ENCODE measurements around the gene AP3B1. TPM values are rescaled to one million over a fixed set of nuclear protein-coding genes. Genes with fewer than 3 reads are reported as not detected.

The AP3B1 gene
- total RNA-seq, 2 donors from 2014 or later, result 53.4 to 74.0 TPM

DNA sequence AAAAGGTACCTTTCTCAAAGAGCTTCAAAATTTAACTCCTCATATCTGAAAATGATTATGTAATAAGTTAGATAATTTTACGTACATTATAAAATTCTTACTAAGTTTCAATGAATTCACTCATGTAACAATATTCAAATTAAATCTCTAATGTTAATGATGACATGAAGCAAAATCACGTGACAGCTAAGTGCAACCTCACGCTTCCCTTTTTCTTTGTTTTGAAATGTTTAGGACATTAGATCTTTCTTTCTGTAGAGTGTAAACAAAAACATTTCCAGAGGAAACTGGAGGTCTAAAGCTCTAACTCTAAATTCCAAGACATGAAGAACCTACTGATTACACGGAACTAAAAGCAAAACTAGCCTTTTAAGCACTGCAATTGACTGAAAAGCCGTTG is 291.0 kb downstream of the AP3B1 start:
- no peak overlapping the region for H3K27ac ChIP-seq (ENCODE audit: low read depth, low read length)
- no peak overlapping the region for H3K9ac ChIP-seq (ENCODE audit: extremely low read depth, low read length, poor library complexity, severe bottlenecking)
- peaks cover 8% of the 10 kb centered on the region for H3K9me3 ChIP-seq (ENCODE audit: control insufficient read depth, low read length)
- Mint-ChIP-seq H3K4me3 (no peak overlapping the region), H3K27ac (no peak overlapping the region), H3K9me3 (no peaks in the 10 kb centered on the region), H3K27me3 (ENCODE audit: insufficient read depth) (no peaks in the 10 kb centered on the region), H3K36me3 (ENCODE audit: low read depth) (peaks cover 16% of the 10 kb centered on the region), H3K4me1 (peaks cover 14% of the 10 kb centered on the region)
- H3K4me1 ChIP-seq (ENCODE audit: control insufficient read depth, insufficient read depth, low read length), result no peaks in the 10 kb centered on the region
- peaks cover 11% of the 10 kb centered on the region for H3K36me3 ChIP-seq (ENCODE audit: control insufficient read depth, insufficient read depth, low read length)
- WGBS, 2 experiments (ENCODE audit: insufficient coverage in 1 of 2, insufficient read length in 1 of 2), result 87 to 95% methylated on average over 3 to 4 of the region's 5 CpGs
- no peak overlapping the region for H3K4me3 ChIP-seq (ENCODE audit: low read length)
- DNase-seq, result no peak
- no peak for TF ChIP-seq CTCF (conservative IDR thresholded peaks at IDR 0.05)
- no peaks in the 10 kb centered on the region for H3K27me3 ChIP-seq (ENCODE audit: control insufficient read depth, insufficient read depth, low read length, poor library complexity, severe bottlenecking)

GRCh38 chr5:78002690-78003089 is 291.8 kb downstream of the AP3B1 start:
- WGBS, 2 experiments (ENCODE audit: insufficient coverage in 1 of 2, insufficient read length in 1 of 2), result 83 to 91% methylated on average over 1 of the region's 1 CpG

DNA sequence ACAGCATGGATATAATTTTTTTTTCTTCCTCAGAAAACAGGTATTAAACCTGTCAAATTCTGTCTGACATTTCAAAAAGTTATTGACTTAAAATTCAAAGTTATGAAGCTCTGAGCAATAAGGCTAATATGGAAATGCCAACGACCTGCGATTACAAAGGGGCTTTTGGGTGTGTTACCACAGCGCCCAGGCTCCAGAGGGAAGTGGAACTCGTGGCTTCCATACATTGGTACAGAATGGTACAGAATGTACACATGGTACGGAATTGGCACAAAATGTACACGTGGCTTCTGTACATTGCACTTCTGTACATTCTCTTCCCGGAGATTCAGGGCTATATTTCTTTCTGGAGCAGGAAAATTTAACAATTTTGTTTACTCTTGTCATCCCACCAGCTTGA is 293.3 kb downstream of the AP3B1 start:
- TF ChIP-seq CTCF (conservative IDR thresholded peaks at IDR 0.05), result no peak
- Mint-ChIP-seq H3K4me3 (no peak overlapping the region), H3K9me3 (no peaks in the 10 kb centered on the region), H3K27ac (no peak overlapping the region), H3K27me3 (ENCODE audit: insufficient read depth) (peaks cover 6% of the 10 kb centered on the region), H3K36me3 (ENCODE audit: low read depth) (peaks cover 22% of the 10 kb centered on the region), H3K4me1 (peaks cover 14% of the 10 kb centered on the region)
- peaks cover 8% of the 10 kb centered on the region for H3K36me3 ChIP-seq (ENCODE audit: control insufficient read depth, insufficient read depth, low read length)
- 90 to 94% methylated on average over 7 of the region's 7 CpGs for WGBS, 2 experiments (ENCODE audit: insufficient coverage in 1 of 2, insufficient read length in 1 of 2)
- no peaks in the 10 kb centered on the region for H3K4me1 ChIP-seq (ENCODE audit: control insufficient read depth, insufficient read depth, low read length)
- no peak overlapping the region for H3K27ac ChIP-seq (ENCODE audit: low read depth, low read length)
- no peak overlapping the region for H3K4me3 ChIP-seq (ENCODE audit: low read length)
- no peaks in the 10 kb centered on the region for H3K27me3 ChIP-seq (ENCODE audit: control insufficient read depth, insufficient read depth, low read length, poor library complexity, severe bottlenecking)
- no peak overlapping the region for H3K9ac ChIP-seq (ENCODE audit: extremely low read depth, low read length, poor library complexity, severe bottlenecking)
- no peak for DNase-seq
- H3K9me3 ChIP-seq (ENCODE audit: control insufficient read depth, low read length), result peaks cover under 1% of the 10 kb centered on the region

More at GRCh38 chr5:78002690-78003089, 291.8 kb downstream of the AP3B1 start:
- Mint-ChIP-seq H3K4me1 (peaks cover 14% of the 10 kb centered on the region), H3K36me3 (ENCODE audit: low read depth) (peaks cover 18% of the 10 kb centered on the region), H3K9me3 (no peaks in the 10 kb centered on the region), H3K4me3 (no peak overlapping the region), H3K27ac (no peak overlapping the region), H3K27me3 (ENCODE audit: insufficient read depth) (no peaks in the 10 kb centered on the region)
- Histone ChIP-seq H3K9ac (ENCODE audit: extremely low read depth, low read length, poor library complexity, severe bottlenecking) (no peak overlapping the region), H3K4me1 (ENCODE audit: control insufficient read depth, insufficient read depth, low read length) (no peaks in the 10 kb centered on the region), H3K27ac (ENCODE audit: low read depth, low read length) (no peak overlapping the region), H3K9me3 (ENCODE audit: control insufficient read depth, low read length) (peaks cover 8% of the 10 kb centered on the region), H3K27me3 (ENCODE audit: control insufficient read depth, insufficient read depth, low read length, poor library complexity, severe bottlenecking) (no peaks in the 10 kb centered on the region), H3K36me3 (ENCODE audit: control insufficient read depth, insufficient read depth, low read length) (peaks cover 11% of the 10 kb centered on the region), H3K4me3 (ENCODE audit: low read length) (no peak overlapping the region)
- TF ChIP-seq CTCF (conservative IDR thresholded peaks at IDR 0.05), result no peak
- no peak for DNase-seq
